ENCODE results near the gene SLFN12L. TPM values are rescaled to one million over a fixed set of nuclear protein-coding genes. Genes with fewer than 3 reads are reported as not detected.

The SLFN12L gene
- total RNA-seq, 4 donors from 2014 or later: 1.2 to 3.5 (median 1.6) TPM

GRCh38 chr17:35578197-35578928 lies 40.9 kb upstream of the SLFN12L start, which contains the start of gene PEX12:
TSS of gene PEX12 (minus strand) at chr17:35578571. CDS start at chr17:35578021, 550 bp downstream.
- Histone ChIP-seq H3K27ac (peak within 1 kb of the TSS; percentile 79 to 89 (median 86)), H3K9me3 (no peaks in the 10 kb centered on the region), H3K4me3 (replicated peaks in 1 of 3) (peak within 1 kb of the TSS; percentile 68 to 79 (median 77)), H3K36me3 (peaks cover 4 to 16% of the 10 kb centered on the region in 2 donors), H3K4me1 (peaks cover 10 to 17% of the 10 kb centered on the region in 2 donors), H3K27me3 (no peaks in the 10 kb centered on the region)
- intact Hi-C loops (cut with DNase I): no loop called here
- no peak for TF ChIP-seq CTCF (IDR thresholded peaks at IDR 0.05)
- peak in 1 of 2 donors; percentile 86 for TF ChIP-seq POLR2A (IDR thresholded peaks at IDR 0.05)
- WGBS, 2 donors: 0 to 1% methylated on average over 32 to 37 of the region's 45 CpGs
- DNase-seq: peak; percentile 92 to 93

GRCh38 chr17:35577830-35578196 lies 40.3 kb upstream of the SLFN12L start:
- peaks cover 10 to 17% of the 10 kb centered on the region in 2 donors for H3K4me1 ChIP-seq

GRCh38 chr17:35575759-35576158 lies 38.3 kb upstream of the SLFN12L start:
- WGBS, 2 donors: 85 to 92% methylated on average over 3 of the region's 3 CpGs
- no peaks in the 10 kb centered on the region for H3K9me3 ChIP-seq
- no peak for DNase-seq
- no peak overlapping the region for H3K4me3 ChIP-seq (replicated peaks in 1 of 3)
- peaks cover 15 to 17% of the 10 kb centered on the region in 2 donors for H3K4me1 ChIP-seq
- no peak overlapping the region for H3K27ac ChIP-seq
- no peaks in the 10 kb centered on the region for H3K27me3 ChIP-seq
- TF ChIP-seq CTCF (IDR thresholded peaks at IDR 0.05) (no peak), POLR2A (IDR thresholded peaks at IDR 0.05) (no peak)
- intact Hi-C loops (cut with DNase I): no loop called here
- H3K36me3 ChIP-seq: peaks cover 4 to 16% of the 10 kb centered on the region in 2 donors

More at GRCh38 chr17:35577830-35578196, 40.3 kb upstream of the SLFN12L start:
- intact Hi-C loops (cut with DNase I): no loop called here
- 1 to 4% methylated on average over 8 of the region's 8 CpGs for WGBS, 2 donors
- Histone ChIP-seq H3K36me3 (peaks cover 4 to 16% of the 10 kb centered on the region in 2 donors), H3K4me3 (replicated peaks in 1 of 3) (peak overlapping the region; percentile 68 to 79 (median 77)), H3K9me3 (no peaks in the 10 kb centered on the region), H3K27me3 (no peaks in the 10 kb centered on the region), H3K27ac (peak overlapping the region; percentile 79 to 89 (median 86))
- TF ChIP-seq POLR2A (IDR thresholded peaks at IDR 0.05) (no peak), CTCF (IDR thresholded peaks at IDR 0.05) (no peak)
- peak; percentile 13 to 21 for DNase-seq

GRCh38 chr17:35569405-35569804 lies 31.9 kb upstream of the SLFN12L start:
- peaks cover 2 to 5% of the 10 kb centered on the region in 2 donors for H3K36me3 ChIP-seq
- intact Hi-C loops (cut with DNase I): loop anchor here (10.0 kb wide), 1 partner anchor 325 kb away; the partner anchor contains the start of gene SLFN5
- H3K27me3 ChIP-seq: no peaks in the 10 kb centered on the region
- no peak overlapping the region for H3K4me3 ChIP-seq (replicated peaks in 1 of 3)
- no peak for DNase-seq
- TF ChIP-seq CTCF (IDR thresholded peaks at IDR 0.05): no peak
- no peak for TF ChIP-seq POLR2A (IDR thresholded peaks at IDR 0.05)
- no peaks in the 10 kb centered on the region for H3K9me3 ChIP-seq
- no peak overlapping the region for H3K27ac ChIP-seq
- 77 to 87% methylated on average over 2 of the region's 2 CpGs for WGBS, 2 donors
- H3K4me1 ChIP-seq: peaks cover 15 to 27% of the 10 kb centered on the region in 2 donors

GRCh38 chr17:35568561-35568960 lies 31.1 kb upstream of the SLFN12L start:
- peak overlapping the region; percentile 18 to 56 (median 51) for H3K4me3 ChIP-seq (replicated peaks in 1 of 3)
- H3K9me3 ChIP-seq: no peaks in the 10 kb centered on the region
- peaks cover 15 to 27% of the 10 kb centered on the region in 2 donors for H3K4me1 ChIP-seq
- H3K27ac ChIP-seq: peak overlapping the region in 2 of 3 donors; percentile 53 to 72
- H3K27me3 ChIP-seq: no peaks in the 10 kb centered on the region
- H3K36me3 ChIP-seq: no peaks in the 10 kb centered on the region
- WGBS, 2 donors: 20 to 29% methylated on average over 15 of the region's 15 CpGs
- TF ChIP-seq POLR2A (IDR thresholded peaks at IDR 0.05) (no peak), CTCF (IDR thresholded peaks at IDR 0.05) (no peak)
- intact Hi-C loops (cut with DNase I): loop anchor here (10.0 kb wide), 1 partner anchor 324 kb away; the partner anchor contains the start of gene SLFN5
- peak; percentile 21 to 22 for DNase-seq
